HepG2 (cell line): ENCODE results near the gene NUP85. TPM values are rescaled to one million over a fixed set of nuclear protein-coding genes. Genes with fewer than 3 reads are reported as not detected.

ENCODE experiments used
- CHCHD3 ChIP-seq: sonication (generic); formaldehyde crosslinking; IDR thresholded peaks from 2 replicates; pipeline ENCODE4 v1.8.0; 2022; ENCODE audit warnings: mild to moderate bottlenecking, missing genetic modification reagents, moderate library complexity
- NFIC ChIP-seq: IDR thresholded peaks from 2 replicates; pipeline ENCODE4 v1.6.1; 2012; ENCODE audit warnings: mild to moderate bottlenecking, low read length, inconsistent platforms
- NRL ChIP-seq: sonication (generic); formaldehyde crosslinking; IDR thresholded peaks from 2 replicates; pipeline ENCODE4 v1.5.0; 2020; ENCODE audit warnings: missing genetic modification reagents, mild to moderate bottlenecking, moderate library complexity, borderline replicate concordance
- SCMH1 ChIP-seq: sonication (generic); formaldehyde crosslinking; IDR thresholded peaks from 2 replicates; pipeline ENCODE4 v1.9.0; 2021; ENCODE audit warnings: missing genetic modification reagents, mild to moderate bottlenecking, borderline replicate concordance
- SMAD9 ChIP-seq: sonication (generic); formaldehyde crosslinking; IDR thresholded peaks from 2 replicates; pipeline ENCODE4 v1.5.1; 2020; ENCODE audit warnings: mild to moderate bottlenecking, missing genetic modification reagents
- ZMYM3 ChIP-seq: sonication (generic); formaldehyde crosslinking; IDR thresholded peaks from 2 replicates; pipeline ENCODE4 v1.5.1; 2020; ENCODE audit warnings: mild to moderate bottlenecking, missing genetic modification reagents
- ZNF180 ChIP-seq: sonication (generic); formaldehyde crosslinking; IDR thresholded peaks from 2 replicates; pipeline ENCODE4 v1.4.0; 2020; ENCODE audit warnings: low read depth, missing genetic modification reagents, borderline replicate concordance
- ZNF235 ChIP-seq: sonication (generic); formaldehyde crosslinking; IDR thresholded peaks from 2 replicates; pipeline ENCODE4 v1.8.1; 2023; ENCODE audit warnings: mild to moderate bottlenecking, missing genetic modification reagents, borderline replicate concordance
- ZNF256 ChIP-seq: sonication (generic); formaldehyde crosslinking; conservative IDR thresholded peaks from 2 replicates; pipeline ENCODE4 v1.4.0; 2020; ENCODE audit warnings: missing genetic modification reagents
- ZNF260 ChIP-seq: sonication (generic); formaldehyde crosslinking; IDR thresholded peaks from 2 replicates; pipeline ENCODE4 v1.4.0; 2020; ENCODE audit warnings: missing genetic modification reagents, low read depth, mild to moderate bottlenecking, borderline replicate concordance
- ZNF292 ChIP-seq: sonication (generic); formaldehyde crosslinking; IDR thresholded peaks from 2 replicates; pipeline ENCODE4 v1.8.1; 2022; ENCODE audit warnings: mild to moderate bottlenecking, low read depth, missing genetic modification reagents, borderline replicate concordance
- ZNF614 ChIP-seq: IDR thresholded peaks from 2 replicates; pipeline ENCODE4 v1.6.1; 2018; ENCODE audit warnings: missing biosample characterization, missing genetic modification reagents, inconsistent platforms, borderline replicate concordance
- ZNF713 ChIP-seq: sonication (generic); formaldehyde crosslinking; IDR thresholded peaks from 2 replicates; pipeline ENCODE4 v1.4.0; 2020; ENCODE audit warnings: mild to moderate bottlenecking, missing genetic modification reagents
- ZNF761 ChIP-seq: sonication (generic); formaldehyde crosslinking; conservative IDR thresholded peaks from 2 replicates; pipeline ENCODE4 v1.4.0; 2020; ENCODE audit warnings: mild to moderate bottlenecking, missing genetic modification reagents
- ZNF850 ChIP-seq: sonication (generic); formaldehyde crosslinking; conservative IDR thresholded peaks from 2 replicates; pipeline ENCODE4 v1.9.0; 2021; ENCODE audit warnings: mild to moderate bottlenecking, missing genetic modification reagents
- polyA plus RNA-seq, 8 experiments: library from polyadenylated mRNA; depleted of rRNA in 3 of 8; stranded (reverse) in 7 of 8; unstranded in 1 of 8; fragments of >200 nt; fragmentation: Illumina TruSeq in 4 of 8; extraction: Trizol in 4 of 8; gene quantifications; 2 replicates each; pipeline versions ENCODE4 v1.2.1 to v1.2.3, GENCODE V29; 2011 to 2016; ENCODE audit warnings: low read depth in 4 of 8, missing spikeins in 1 of 8, mixed read lengths in 1 of 8; ENCODE audit not compliant: insufficient read depth in 1 of 8
- total RNA-seq, 5 experiments: library from RNA; depleted of rRNA; stranded (reverse); fragments of >200 nt; fragmentation: Illumina TruSeq; extraction: Trizol; gene quantifications; 2 replicates each; pipeline ENCODE4 v1.2.3, GENCODE V29; 2016; ENCODE audit warnings: low read depth in 1 of 5
- TF ChIP-seq, protein P1 (sequence below): sonication (generic); formaldehyde crosslinking; conservative IDR thresholded peaks from 2 replicates; pipeline ENCODE4 v1.4.0; 2020; ENCODE audit warnings: mild to moderate bottlenecking, missing genetic modification reagents, moderate library complexity
- TF ChIP-seq, protein P2 (sequence below): sonication (generic); formaldehyde crosslinking; IDR thresholded peaks from 2 replicates; pipeline ENCODE4 v1.8.0; 2023; ENCODE audit warnings: mild to moderate bottlenecking, missing genetic modification reagents
- TF ChIP-seq, protein P3 (sequence below): sonication (generic); formaldehyde crosslinking; IDR thresholded peaks from 2 replicates; pipeline ENCODE4 v1.8.0; 2022; ENCODE audit warnings: mild to moderate bottlenecking, missing genetic modification reagents, moderate library complexity
- TF ChIP-seq, protein P4 (sequence below): sonication (generic); formaldehyde crosslinking; IDR thresholded peaks from 2 replicates; pipeline ENCODE4 v1.4.0; 2020; ENCODE audit warnings: missing genetic modification reagents
- TF ChIP-seq, protein P5 (sequence below): sonication (generic); formaldehyde crosslinking; IDR thresholded peaks from 2 replicates; pipeline ENCODE4 v1.5.0; 2020; ENCODE audit warnings: missing genetic modification reagents

Gene NUP85
- total and polyA plus RNA-seq, 2 of the 13 experiments (the other 11 are each of a cell fraction or from before 2014, with no cell fraction given), result 89.1 to 124 TPM

DNA sequence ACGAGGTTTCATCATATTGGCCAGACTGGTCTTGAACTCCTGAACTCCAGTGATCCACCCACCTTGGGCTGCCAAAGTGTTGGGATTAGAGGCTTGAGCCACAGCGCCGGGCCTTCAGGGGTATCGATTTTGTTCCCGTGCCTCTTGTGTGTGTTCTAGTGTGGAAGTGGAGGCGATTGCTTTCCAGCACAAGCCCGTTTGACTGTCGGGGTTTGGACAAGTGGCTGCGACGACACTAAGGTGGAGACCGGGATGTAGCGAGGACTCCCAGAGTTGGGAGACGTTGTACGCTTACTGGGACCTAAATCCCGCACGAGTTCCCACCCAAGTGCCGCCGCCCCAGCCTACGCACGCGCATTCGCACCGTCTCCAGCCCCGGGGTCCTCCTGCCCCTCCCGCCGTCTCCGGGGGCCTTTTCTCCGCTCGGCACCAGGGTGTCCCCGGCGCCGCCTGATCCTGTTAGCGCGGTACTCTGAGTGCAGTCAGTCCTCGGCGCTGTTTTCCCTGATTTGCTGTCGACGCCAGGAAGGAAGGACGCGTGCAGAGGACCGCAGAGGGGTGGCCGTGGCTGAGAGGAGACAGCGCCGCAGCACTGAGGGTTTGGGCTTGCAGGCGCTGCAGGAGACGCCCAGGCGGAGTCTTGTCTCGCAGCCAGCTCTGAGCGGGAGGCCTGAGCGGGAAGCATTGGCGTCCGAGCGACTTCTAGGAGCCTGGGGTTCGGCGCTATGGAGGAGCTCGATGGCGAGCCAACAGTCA lies at the start of gene NUP85 (continued):
- TF ChIP-seq, protein P1, sequence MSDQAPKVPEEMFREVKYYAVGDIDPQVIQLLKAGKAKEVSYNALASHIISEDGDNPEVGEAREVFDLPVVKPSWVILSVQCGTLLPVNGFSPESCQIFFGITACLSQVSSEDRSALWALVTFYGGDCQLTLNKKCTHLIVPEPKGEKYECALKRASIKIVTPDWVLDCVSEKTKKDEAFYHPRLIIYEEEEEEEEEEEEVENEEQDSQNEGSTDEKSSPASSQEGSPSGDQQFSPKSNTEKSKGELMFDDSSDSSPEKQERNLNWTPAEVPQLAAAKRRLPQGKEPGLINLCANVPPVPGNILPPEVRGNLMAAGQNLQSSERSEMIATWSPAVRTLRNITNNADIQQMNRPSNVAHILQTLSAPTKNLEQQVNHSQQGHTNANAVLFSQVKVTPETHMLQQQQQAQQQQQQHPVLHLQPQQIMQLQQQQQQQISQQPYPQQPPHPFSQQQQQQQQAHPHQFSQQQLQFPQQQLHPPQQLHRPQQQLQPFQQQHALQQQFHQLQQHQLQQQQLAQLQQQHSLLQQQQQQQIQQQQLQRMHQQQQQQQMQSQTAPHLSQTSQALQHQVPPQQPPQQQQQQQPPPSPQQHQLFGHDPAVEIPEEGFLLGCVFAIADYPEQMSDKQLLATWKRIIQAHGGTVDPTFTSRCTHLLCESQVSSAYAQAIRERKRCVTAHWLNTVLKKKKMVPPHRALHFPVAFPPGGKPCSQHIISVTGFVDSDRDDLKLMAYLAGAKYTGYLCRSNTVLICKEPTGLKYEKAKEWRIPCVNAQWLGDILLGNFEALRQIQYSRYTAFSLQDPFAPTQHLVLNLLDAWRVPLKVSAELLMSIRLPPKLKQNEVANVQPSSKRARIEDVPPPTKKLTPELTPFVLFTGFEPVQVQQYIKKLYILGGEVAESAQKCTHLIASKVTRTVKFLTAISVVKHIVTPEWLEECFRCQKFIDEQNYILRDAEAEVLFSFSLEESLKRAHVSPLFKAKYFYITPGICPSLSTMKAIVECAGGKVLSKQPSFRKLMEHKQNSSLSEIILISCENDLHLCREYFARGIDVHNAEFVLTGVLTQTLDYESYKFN (CRISPR knock-in tag), result peak; percentile 14; the same call in 1 of the 2 replicates
- TF ChIP-seq, protein P2, sequence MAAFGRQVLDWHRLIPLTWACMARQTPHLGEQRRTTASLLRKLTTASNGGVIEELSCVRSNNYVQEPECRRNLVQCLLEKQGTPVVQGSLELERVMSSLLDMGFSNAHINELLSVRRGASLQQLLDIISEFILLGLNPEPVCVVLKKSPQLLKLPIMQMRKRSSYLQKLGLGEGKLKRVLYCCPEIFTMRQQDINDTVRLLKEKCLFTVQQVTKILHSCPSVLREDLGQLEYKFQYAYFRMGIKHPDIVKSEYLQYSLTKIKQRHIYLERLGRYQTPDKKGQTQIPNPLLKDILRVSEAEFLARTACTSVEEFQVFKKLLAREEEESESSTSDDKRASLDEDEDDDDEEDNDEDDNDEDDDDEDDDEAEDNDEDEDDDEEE (CRISPR knock-in tag), result peak; percentile 98
- peak; percentile 96; the same call in 1 of the 2 replicates for TF ChIP-seq ZNF713 (CRISPR knock-in tag)
- TF ChIP-seq, protein P3, sequence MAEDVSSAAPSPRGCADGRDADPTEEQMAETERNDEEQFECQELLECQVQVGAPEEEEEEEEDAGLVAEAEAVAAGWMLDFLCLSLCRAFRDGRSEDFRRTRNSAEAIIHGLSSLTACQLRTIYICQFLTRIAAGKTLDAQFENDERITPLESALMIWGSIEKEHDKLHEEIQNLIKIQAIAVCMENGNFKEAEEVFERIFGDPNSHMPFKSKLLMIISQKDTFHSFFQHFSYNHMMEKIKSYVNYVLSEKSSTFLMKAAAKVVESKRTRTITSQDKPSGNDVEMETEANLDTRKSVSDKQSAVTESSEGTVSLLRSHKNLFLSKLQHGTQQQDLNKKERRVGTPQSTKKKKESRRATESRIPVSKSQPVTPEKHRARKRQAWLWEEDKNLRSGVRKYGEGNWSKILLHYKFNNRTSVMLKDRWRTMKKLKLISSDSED (CRISPR knock-in tag), result no peak
- TF ChIP-seq CHCHD3 (CRISPR knock-in tag), result no peak; the same call in 1 of the 2 replicates
- TF ChIP-seq SMAD9, result no peak
- TF ChIP-seq, protein P4, sequence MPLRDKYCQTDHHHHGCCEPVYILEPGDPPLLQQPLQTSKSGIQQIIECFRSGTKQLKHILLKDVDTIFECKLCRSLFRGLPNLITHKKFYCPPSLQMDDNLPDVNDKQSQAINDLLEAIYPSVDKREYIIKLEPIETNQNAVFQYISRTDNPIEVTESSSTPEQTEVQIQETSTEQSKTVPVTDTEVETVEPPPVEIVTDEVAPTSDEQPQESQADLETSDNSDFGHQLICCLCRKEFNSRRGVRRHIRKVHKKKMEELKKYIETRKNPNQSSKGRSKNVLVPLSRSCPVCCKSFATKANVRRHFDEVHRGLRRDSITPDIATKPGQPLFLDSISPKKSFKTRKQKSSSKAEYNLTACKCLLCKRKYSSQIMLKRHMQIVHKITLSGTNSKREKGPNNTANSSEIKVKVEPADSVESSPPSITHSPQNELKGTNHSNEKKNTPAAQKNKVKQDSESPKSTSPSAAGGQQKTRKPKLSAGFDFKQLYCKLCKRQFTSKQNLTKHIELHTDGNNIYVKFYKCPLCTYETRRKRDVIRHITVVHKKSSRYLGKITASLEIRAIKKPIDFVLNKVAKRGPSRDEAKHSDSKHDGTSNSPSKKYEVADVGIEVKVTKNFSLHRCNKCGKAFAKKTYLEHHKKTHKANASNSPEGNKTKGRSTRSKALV (CRISPR knock-in tag), result peak; percentile 41
- TF ChIP-seq, protein P5, sequence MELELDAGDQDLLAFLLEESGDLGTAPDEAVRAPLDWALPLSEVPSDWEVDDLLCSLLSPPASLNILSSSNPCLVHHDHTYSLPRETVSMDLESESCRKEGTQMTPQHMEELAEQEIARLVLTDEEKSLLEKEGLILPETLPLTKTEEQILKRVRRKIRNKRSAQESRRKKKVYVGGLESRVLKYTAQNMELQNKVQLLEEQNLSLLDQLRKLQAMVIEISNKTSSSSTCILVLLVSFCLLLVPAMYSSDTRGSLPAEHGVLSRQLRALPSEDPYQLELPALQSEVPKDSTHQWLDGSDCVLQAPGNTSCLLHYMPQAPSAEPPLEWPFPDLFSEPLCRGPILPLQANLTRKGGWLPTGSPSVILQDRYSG, result peak; percentile 85; the same call in 1 of the 2 replicates
- TF ChIP-seq ZNF761 (CRISPR knock-in tag), result peak; percentile 94
- TF ChIP-seq ZNF292, result peak; percentile 81
- no peak; the same call in 1 of the 2 replicates for TF ChIP-seq ZNF256
- TF ChIP-seq NFIC, result peak; percentile 43; the same call in 1 of the 2 replicates
- no peak for TF ChIP-seq ZNF180
- TF ChIP-seq ZNF614 (CRISPR knock-in tag), result 0 out of 2 replicates have a peak, but pooled peaks have one; percentile 55
- peak; percentile 83 for TF ChIP-seq ZMYM3 (CRISPR knock-in tag)
- no peak for TF ChIP-seq ZNF260
- TF ChIP-seq SCMH1 (CRISPR knock-in tag), result no peak
- TF ChIP-seq ZNF850 (CRISPR knock-in tag), result peak; percentile 97
- TF ChIP-seq ZNF235 (CRISPR knock-in tag), result peak; percentile 65; the same call in 1 of the 2 replicates
- peak; percentile 87 for TF ChIP-seq NRL (CRISPR knock-in tag)
